ENCODE data around the gene CERT1. TPM values are rescaled to one million over a fixed set of nuclear protein-coding genes. Genes with fewer than 3 reads are reported as not detected.
A peak's percentile ranks its signal among the peaks of the same experiment; 100 is the strongest.

Gene CERT1
- total RNA-seq, 1 experiment from 2014 or later = 50.2 TPM

- H3K4me1 ChIP-seq (ENCODE audit: insufficient read depth, low read length) = no peaks in the 10 kb centered on the region
- no peak overlapping the region for H3K14ac ChIP-seq (ENCODE audit: insufficient read depth, low read length)
- H2AFZ ChIP-seq (ENCODE audit: low read length) = no peak overlapping the region
- no peak overlapping the region for H3K18ac ChIP-seq (ENCODE audit: insufficient read length, low read depth, low read length)
- no peak overlapping the region for H4K8ac ChIP-seq (replicated peaks; ENCODE audit: insufficient read length, low read depth, low read length)
- no peaks in the 10 kb centered on the region for H4K20me1 ChIP-seq (ENCODE audit: control insufficient read depth, insufficient read depth, insufficient read length)
- no peak overlapping the region for H2BK20ac ChIP-seq (ENCODE audit: low read depth, low read length, poor library complexity, severe bottlenecking)
- no peak overlapping the region for H4K91ac ChIP-seq (ENCODE audit: insufficient read length, low read depth, low read length)
- Mint-ChIP-seq H3K36me3 (ENCODE audit: insufficient read depth in 1 of 3, low read depth in 3 of 3) (peaks cover 0 to 3% (median 0%) of the 10 kb centered on the region in 3 experiments; a peak in 1 of 7 replicates), H3K4me3 (no peak overlapping the region), H3K4me1 (no peaks in the 10 kb centered on the region), H3K27ac (peak overlapping the region in 1 of 3 experiments; percentile 59; a peak in 1 of 7 replicates), H3K9me3 (no peaks in the 10 kb centered on the region), H3K27me3 (ENCODE audit: low read depth) (no peaks in the 10 kb centered on the region)
- H3T11ph ChIP-seq (ENCODE audit: low read length) = no peak overlapping the region
- no peaks in the 10 kb centered on the region for H3K79me1 ChIP-seq (ENCODE audit: insufficient read depth, low read depth, low read length, poor library complexity, severe bottlenecking)
- H3K9ac ChIP-seq (ENCODE audit: extremely low read depth, insufficient read length, low read length) = no peak overlapping the region
- H4K5ac ChIP-seq (ENCODE audit: insufficient read length, low read depth, low read length) = no peak overlapping the region
- no peak overlapping the region for H2AK5ac ChIP-seq (ENCODE audit: insufficient read length, low read length)
- no peak overlapping the region for H2BK120ac ChIP-seq (ENCODE audit: low read depth, low read length, poor library complexity, severe bottlenecking)
- H3K27me3 ChIP-seq (ENCODE audit: insufficient read depth, low read length) = no peaks in the 10 kb centered on the region
- TF ChIP-seq CTCF (conservative IDR thresholded peaks at IDR 0.05) = no peak
- no peak overlapping the region for H2BK15ac ChIP-seq (ENCODE audit: low read depth, low read length)
- no peaks in the 10 kb centered on the region for H3K23me2 ChIP-seq (ENCODE audit: insufficient read length, low read depth, low read length, poor library complexity, severe bottlenecking)
- H3K9me3 ChIP-seq (ENCODE audit: control insufficient read depth, low read depth, low read length) = no peaks in the 10 kb centered on the region
- H3K23ac ChIP-seq (ENCODE audit: insufficient read length, low read depth, low read length) = no peak overlapping the region
- WGBS (ENCODE audit: extremely low coverage, insufficient read length, low lambda C conversion rate) = no CpG with 5 or more reads among the region's 3 CpGs
- H2BK5ac ChIP-seq (ENCODE audit: insufficient read length, low read length) = no peak overlapping the region
- no peak overlapping the region for H3K4me2 ChIP-seq (ENCODE audit: insufficient read depth, insufficient read length, low read length)
- H3K56ac ChIP-seq (ENCODE audit: insufficient read length, low read depth, low read length) = no peak overlapping the region
- no peak overlapping the region for H2BK12ac ChIP-seq (ENCODE audit: insufficient read length, low read depth, low read length)
- H3K4ac ChIP-seq (ENCODE audit: low read depth, low read length) = no peak overlapping the region
- no peak overlapping the region for H3K27ac ChIP-seq (ENCODE audit: insufficient read length, low read depth, low read length)
- no peaks in the 10 kb centered on the region for H3K79me2 ChIP-seq (ENCODE audit: insufficient read depth, low read length)
- DNase-seq = no peak
Observed at GRCh38 chr5:75547812-75548211, 36.4 kb upstream of the CERT1 start.

All from H9 (cell line).